Myocyte (in vitro differentiated cells): Measurements from ENCODE around the gene LIPT1. TPM values are rescaled to one million over a fixed set of nuclear protein-coding genes. Genes with fewer than 3 reads are reported as not detected.
A peak's percentile ranks its signal among the peaks of the same experiment; 100 is the strongest.
"Not testable (repeated sequence)": the region's sequence is repeated elsewhere in the genome, so short reads cannot be mapped to it uniquely, and the experiment has no call there.

ENCODE experiments used
- DNase-seq: peaks from one replicate; pipeline ENCODE4 v3.0.0-alpha.2; 2012; ENCODE audit warnings: low read depth
- polyA plus RNA-seq: library from polyadenylated mRNA; unstranded; fragments of >200 nt; gene quantifications from one replicate; pipeline ENCODE4 v1.2.1, GENCODE V29; 2012; ENCODE audit warnings: missing spikeins
- total RNA-seq: library from RNA; depleted of rRNA; stranded (reverse); fragments of >200 nt; gene quantifications from 2 replicates; pipeline ENCODE4 v1.2.3, GENCODE V29; 2014

The LIPT1 gene
- total RNA-seq, result 5.0 and 5.9 TPM in 2 replicates
- polyA plus RNA-seq, result 4.2 TPM

DNA sequence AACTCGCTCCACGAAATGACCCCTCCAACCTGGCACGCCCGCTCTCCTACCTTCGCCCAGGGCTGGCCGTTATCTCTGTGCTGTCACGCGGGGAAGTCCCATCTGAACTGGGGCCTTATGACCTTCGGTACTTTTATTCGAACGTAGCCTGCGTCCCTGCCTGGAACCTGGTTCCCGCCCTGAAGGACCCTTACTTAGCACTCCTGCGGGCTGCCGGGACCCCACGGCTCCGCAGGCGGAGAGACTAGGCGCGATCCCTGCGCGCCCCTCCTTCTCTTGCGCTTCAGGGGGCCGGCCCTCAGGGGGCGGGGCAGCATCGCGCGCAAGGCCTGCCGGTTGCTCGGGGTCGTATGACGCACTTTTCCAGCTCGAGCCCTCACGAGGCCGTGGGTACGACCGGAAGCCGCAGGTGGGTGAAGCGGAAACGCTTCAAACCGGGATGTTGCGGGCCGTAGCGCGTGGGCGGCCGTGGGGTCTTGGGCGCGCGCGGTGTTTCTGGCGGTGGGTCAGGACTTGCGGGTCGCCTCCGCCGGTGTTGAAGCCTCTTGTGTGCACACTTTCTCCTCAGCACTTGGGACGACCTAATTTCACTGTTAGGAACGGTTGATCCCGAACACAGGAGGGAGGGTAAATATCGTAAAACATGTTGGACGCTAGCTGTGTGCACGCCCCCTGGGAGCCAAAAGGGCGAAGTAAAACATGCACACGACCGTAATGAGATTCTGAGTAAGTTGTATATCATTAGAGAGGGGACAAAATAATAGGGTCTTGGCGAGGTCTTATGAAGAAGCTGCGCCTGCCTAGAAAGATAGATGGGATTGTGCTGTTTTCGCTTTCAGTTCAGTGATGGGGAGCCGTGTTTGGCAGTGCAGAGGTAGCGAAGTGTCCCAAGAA is at the start of gene LIPT1, which contains the start of gene TSGA10:
Gene LIPT1 (plus strand): TSS at position 325 of the 894 bp plus-strand sequence. CDS start 6,991 bp downstream, outside the sequence.
Gene TSGA10 (minus strand): TSS at position 300 of the 894 bp plus-strand sequence. CDS start 45,503 bp downstream, outside the sequence.
- DNase-seq, result peak; percentile 93

DNA sequence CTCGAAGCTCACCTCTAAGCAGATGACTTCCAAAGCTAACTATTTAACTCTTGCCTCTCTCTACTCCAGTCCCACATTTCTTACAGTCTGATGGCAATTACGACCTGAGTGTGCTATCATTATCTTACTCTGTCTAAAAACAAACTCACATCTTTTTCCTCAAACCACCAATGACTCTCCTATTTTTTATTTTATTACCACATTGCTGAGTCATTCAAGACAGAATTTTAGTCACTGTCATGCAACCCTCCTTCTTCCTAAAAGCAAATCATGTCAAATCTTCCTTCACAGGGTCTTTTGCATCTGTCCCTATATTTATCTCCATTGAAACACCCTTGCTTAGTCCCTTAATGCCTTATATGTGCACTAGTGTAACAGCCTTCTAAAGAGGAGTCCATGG is 47.9 kb upstream of the LIPT1 start:
- DNase-seq, result peak; percentile 22

DNA sequence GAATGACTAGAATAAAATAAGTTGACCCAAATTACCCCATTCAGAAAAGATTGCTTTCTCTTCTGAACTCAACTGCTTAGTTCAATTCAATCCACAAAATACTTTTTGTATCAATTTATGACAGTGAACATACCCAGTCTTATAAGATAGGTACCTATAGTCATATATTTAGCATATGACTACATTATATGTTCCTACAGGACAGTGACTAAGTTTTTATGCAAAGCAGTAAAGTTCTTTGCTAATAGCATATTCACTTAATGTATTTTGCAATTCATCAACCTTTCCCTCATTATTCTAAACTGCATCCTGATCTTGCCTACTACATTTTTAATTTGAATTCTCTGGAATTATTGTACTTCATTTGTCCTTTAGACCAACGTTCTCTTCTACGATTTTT is 43.5 kb upstream of the LIPT1 start:
- no peak for DNase-seq

DNA sequence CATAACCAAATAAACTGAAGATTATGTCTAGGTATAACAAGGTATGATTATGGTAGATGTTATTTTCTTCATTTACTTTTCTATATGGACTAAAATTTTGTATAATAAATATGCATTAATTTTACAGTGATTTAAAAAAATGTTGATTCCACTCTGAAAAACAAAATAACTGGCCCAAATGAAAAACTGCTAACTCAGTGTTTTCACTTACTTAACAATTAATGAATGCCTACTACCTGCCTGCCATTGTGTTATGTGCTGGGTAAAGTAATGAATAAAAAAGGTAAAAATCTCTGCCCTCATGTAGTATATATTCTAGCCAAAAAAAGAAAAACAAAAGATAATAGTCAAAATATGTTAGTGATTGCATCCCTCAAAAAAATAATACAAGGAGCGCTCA is 42.8 kb upstream of the LIPT1 start:
- DNase-seq, result no peak

DNA sequence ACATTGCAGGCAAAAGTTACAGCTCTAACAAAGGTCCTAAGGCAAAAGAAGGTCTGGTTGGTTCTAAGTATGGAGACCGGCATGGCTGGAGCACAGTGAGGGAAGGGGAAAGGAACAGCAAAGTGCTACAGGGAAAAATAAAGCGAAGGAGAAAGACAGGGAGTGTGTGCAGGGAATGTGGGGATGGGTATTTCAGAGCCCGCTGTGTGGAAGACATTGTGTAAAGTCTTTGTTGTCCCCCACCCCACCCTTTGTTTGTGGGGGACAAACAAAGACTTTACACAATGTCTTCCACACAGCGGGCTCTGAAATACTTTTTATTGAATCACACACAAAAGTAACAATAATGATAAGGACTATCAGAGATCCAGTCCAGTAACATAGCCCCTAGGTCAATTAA is 42.1 kb upstream of the LIPT1 start:
- no peak for DNase-seq

DNA sequence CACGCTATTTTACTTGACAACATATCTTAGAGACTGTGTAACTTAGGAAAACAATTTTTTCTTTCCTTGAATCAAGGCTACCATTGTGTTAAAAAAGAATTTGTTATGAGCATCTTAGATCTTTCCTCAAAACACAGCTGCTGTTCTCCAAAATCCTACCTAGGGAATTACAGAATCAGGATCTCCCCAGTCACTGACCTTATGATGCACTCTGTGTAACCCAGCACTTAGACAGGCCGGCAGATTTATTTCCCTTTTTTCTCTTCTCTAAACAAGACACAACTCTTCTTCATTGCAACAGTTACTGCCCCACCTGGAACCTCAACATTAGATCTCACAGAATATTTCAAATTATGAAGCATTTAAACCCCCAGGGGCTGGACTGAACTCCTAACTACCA is 26.8 kb upstream of the LIPT1 start:
- DNase-seq, result no peak

DNA sequence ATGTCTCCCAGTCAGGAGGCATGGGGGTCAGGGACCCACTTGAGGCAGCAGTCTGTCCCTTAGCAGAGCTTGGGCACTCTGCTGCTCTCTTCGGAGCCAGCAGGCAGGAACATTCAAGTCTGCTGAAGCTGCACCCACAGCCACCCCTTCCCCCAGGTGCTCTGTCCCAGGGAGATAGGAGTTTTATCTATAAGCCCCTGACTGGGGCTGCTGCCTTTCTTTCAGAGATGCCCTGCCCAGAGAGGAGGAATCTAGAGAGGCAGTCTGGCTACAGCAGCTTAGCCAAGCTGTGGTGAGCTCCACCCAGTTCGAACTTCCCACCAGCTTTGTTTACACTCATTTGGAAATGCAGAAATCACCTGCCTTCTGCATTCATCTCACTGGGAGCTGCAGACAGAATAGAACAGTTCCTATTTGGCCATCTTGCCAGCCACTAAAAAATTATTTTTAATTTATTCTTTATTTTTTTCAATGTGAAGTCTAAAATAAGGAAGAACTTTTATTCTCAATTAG is 19.7 kb upstream of the LIPT1 start:
- DNase-seq, result not testable (repeated sequence)

DNA sequence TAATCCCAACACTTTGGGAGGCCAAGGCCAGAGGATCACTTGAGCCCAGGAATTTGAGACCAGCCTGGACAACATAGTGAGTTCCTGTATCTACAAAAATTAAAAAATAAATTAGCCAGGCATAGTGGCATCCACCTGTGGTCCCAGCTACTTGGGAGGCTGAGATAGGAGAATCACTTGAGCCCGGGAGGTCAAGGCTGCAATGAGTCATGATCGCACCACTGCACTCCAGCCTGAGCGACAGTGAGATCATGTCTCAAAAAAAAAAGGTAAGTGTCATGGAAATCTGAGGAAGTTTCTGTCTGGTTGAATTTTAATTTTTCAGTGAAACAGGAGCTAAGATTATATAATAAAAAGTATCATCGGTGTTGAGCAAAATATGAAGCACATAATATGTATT is 15.8 kb upstream of the LIPT1 start:
- no peak for DNase-seq

DNA sequence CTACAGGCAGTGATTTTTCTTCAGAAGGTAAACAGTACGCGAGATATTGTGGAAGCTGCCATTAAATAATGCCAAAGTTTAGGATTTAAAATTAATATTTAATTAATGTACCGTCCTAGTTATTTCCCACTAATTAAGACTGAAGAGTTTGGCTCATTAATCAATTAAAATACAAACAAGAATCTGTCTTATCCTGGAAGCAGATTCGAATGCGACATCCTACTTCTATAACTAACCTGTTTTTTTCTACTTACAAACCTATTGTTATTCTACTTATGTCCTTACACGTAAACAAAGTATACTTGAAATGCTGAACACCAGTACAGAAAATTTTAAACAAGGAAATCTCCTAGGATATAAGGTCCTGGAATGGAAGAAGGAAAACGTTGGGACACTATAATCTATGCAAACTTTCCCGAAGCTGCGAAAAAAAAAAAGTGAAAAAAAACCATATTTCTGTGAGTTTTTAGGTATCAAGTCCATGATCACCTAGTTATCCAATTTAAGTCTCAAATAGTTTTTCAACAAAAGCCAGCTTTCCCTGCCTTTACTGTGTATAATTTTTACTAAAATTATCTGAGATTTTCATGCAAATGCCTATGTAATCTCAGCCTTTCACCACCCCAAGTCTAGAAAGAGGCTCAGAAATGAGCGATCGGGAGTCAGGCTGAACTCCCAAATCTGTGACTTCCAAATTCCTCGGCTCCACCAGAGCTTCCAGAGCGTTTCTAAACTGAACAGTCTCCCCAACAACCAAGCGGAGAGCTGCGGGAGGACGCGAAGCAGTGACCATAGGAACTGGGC is 14.5 kb upstream of the LIPT1 start:
- DNase-seq, result peak; percentile 57

DNA sequence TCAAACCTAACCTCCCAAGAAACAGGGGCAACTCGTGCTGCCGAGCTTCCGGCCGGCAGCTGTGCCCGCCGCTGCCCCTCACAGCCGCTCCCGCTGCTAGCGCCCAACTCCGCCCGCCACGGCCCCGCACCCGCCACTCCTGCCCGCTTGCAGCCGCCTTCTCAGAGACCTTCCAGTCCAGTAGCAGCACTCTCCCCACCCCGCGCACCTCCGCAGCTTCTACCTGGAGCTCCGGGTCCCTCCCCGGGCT is 14.0 kb upstream of the LIPT1 start:
- no peak for DNase-seq

DNA sequence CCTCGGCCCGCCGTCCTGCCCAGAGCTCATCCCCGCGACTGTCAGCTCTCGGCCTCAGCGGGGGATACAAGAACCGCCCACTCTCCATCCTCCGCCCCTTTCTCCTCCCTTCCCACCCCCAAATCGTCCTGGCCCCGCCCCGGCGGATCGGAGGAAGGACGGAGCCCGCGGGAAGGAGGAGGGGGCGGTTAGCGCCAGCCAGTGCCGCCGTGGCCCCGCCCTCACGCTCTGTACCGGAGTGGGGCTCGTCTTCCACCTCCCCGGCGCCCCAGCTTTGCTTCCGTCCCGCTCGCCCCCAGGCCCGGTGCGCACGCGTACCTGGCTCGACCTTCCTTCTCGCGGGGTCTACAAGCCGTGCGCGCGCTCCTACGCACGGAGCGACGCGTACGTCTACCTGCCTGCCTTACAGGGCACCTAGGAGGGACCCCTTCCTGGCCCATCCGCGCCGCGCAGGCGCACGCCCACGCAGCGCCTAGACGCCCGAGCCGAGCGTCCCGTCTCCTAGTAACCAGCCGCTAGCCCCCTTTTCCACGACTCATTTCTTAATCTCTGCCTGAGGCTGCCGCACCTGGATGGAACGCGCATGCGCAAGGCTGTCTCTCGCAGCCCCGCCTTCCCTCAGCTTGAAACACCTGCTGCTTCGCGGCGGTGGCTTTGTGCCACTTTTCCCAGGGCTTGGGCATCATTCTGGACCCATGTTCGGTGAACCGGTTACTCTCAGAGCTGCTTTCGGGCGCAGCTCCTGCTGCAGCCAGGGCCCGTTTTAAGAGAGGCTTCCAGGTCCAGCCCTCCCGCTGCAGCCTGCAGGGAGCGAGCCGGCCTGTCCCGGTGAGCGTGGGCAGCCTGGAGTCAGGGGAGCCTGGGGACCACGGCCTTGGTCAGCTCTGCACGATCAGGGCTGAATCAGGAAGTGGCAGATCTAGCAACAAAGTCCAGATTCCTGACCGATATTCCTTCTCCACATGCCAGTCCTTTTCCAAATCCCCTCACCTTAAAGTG is 13.4 kb upstream of the LIPT1 start, which contains the start of gene C2orf15:
Gene C2orf15 (plus strand): TSS at position 598 of the 999 bp plus-strand sequence. CDS start 8,852 bp downstream, outside the sequence.
- peak; percentile 92 for DNase-seq

DNA sequence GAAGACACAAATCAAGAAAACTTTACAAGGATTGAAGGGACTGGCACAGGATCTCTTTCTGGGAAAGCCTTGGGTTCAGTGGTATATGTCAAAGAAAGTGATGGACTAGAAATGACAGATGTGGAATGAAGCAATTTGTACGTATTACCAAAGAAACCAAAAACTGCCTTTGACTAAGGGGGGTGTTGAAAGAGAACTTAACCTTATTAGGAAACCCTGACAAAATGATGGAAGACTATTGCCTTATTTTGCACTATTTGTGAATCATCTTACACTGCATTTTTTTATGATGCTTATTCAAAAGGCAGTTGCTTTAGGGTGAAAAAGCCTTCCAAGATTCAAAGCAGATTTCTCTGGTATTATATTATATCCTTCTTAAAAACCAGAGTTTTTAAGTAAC is 4.1 kb upstream of the LIPT1 start:
- no peak for DNase-seq

DNA sequence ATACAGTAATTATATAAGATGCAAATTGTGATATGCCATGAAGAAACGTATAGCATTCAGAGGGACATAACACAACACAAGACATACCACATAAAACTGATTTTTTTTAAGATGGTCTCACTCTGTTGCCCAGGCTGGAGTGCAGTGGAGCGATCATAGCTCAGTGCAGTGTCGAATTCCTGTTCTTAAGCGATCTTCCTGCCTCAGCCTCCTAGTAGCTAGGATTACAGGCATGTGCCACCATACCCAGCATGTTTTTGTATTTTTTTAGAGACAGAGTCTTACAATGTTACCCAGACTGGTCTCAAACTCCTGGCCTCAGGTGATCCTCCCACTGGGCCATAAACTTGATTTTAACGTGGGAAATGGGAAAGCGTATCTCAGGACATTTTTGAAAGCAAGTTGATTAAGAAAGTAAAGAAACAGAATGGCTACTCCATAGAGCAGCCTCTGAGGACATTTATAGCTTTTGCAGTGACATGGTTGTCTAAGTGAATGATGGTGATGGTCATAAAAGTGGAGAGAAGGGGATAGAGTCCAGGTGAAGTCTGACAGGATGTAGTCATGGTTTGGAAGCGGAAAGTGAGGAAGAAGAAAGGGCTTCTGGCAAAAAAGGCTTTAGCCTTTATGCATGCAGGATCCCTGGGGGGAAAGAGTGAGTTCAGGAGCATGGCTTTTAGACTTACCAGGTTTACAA is 2.4 kb upstream of the LIPT1 start:
- no peak for DNase-seq

DNA sequence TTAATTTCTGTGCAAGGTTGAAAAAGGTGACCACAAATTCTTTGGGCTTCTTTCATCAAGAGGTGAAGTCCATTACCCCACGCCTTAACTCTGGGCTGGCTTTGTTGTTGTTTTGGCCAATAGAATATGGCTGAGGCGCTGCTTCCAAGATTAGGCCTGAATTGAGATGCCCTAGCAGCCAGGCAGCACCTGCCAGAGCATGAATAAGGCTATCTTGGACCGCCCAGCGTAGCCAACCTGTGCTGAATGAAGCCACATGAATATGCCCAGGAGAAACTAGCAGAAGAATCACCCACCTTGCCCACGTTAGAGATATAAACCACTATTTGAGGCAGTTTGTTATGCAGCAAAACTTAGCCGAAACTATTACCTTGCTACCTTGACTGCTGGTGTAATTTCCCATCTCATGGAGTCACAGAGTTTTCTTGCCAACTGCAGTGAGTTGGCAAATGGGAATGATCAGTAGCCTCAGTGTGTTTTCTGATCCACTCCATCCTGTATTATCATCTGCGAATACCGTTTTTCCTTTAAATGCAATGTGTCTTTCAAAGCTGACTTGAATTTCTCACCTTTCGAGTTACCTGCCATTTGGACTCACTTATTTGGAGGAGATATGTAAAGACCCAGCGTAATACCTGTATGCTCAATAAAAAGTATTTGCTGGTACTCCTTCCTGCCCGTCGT is 704 bp upstream of the LIPT1 start:
- peak; percentile 10 for DNase-seq

DNA sequence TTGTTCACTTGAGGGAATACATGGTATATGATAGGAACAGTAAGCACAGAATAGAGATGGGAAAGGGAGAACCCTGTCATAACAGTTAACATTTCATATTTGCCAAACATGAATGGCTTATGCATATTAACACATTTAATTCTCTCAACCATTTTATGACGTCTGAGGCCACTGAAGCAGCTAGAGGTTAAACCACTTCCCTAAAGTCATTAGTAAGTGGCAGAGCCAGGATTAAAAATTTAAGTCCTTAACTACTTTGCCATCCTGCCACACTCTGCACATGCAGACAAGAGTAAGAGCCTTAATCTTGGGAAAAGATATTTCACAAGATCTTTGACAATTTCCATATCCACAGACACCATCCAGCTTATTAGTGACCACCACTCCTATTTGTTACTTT is 2.1 kb downstream of the LIPT1 start:
- no peak for DNase-seq

DNA sequence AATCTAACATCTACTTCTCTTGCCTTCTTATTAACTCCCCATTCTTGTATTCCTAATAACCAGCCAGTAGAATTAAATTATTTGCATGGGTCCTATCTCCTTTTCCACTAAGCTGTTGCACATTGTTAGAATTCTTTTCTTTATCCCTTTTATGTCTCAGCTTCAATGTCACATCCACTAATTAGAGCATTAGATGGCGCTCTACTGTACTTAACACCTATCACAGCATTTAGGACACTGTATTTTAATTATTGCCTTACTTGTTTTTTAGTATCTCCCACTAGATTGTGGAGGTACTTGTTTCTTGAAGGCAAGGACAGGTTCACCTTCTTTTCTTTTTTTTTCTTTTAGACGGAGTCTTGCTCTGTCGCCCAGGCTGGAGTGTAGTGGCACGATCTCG is 3.8 kb downstream of the LIPT1 start:
- DNase-seq, result no peak

DNA sequence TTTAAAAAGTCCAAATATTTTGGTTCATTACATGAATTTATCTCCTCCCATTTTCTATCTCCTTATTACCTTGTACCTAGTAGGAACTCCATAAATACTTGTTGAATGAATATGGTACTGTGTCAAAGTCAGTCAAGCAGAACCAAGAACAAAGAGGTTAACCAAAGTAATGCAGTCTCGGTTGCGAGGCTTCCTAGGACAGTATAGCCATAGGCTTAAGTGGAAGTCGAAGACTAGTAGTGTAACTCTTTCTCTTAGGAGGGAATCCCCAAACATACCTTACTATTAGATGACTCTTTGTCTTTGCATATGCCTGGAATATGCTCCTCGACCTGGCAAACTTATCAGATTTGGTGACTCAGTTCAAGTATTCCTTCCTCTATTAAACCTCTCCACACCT is 4.8 kb downstream of the LIPT1 start:
- DNase-seq, result no peak

DNA sequence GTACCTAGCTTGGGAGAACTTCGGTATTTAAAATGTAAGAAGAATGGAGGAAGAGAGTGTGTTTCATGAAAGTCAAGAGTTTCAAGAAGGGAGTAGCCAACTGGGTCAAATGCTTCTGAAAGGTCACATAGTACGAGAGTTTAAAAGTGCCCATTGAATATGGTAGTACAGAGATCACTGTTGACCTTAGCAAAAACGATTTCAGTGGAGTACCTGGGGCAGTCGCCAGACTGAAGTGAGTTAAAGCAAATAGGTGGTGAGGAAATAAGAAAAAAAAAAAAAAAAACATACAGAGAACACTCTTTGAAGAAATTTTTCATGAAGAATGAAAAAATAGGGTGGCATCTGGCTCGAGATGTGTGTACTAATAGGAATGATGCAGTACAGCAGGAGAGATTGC is 11.5 kb downstream of the LIPT1 start:
- DNase-seq, result no peak

DNA sequence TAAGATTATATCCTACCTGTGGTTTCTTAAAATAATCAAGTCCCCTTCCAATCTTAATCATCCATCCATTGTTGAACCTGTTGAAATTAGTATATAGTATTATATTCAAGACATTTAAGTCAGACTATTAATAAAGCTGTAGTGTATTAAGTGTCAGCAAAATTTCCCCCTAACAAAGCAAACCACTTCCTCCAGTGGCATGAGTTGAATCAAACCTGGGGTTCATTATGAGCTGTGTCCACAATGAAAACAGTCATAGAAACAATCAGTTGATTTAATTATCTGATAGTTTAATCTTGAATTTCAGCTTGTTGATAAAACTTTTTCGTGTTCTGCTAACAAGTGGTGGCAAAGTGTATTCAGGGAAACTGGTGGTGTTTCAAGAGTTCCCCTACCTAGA is 14.8 kb downstream of the LIPT1 start:
- no peak for DNase-seq
